SK-N-SH treated with all-trans-retinoic acid at 6 μM for 48 hours (cell line): ENCODE results near the gene TBCD.

Experiments used
- ATAC-seq: fragments of 200-7000 bp; cut with Tn5 transposase; 3 replicates; pipeline ENCODE4 v1.9.1; 2020; ENCODE audit warnings: mild to moderate bottlenecking, moderate library complexity
- BACH2 ChIP-seq: fragments of 250-450 bp; sonication (Bioruptor Pico); IDR thresholded peaks from 2 replicates; pipeline ENCODE4 v1.9.0; 2021; ENCODE audit warnings: mild to moderate bottlenecking, borderline replicate concordance
- CSDC2 ChIP-seq: fragments of 250-450 bp; sonication (Bioruptor Pico); IDR thresholded peaks from 2 replicates; pipeline ENCODE4 v1.5.0; 2020; ENCODE audit warnings: mild to moderate bottlenecking, moderate library complexity
- CSRNP3 ChIP-seq: fragments of 250-450 bp; sonication (Bioruptor Pico); IDR thresholded peaks from 2 replicates; pipeline ENCODE4 v1.5.1; 2021; ENCODE audit warnings: mild to moderate bottlenecking, moderate library complexity
- ESRRG ChIP-seq: fragments of 250-450 bp; sonication (Bioruptor Pico); IDR thresholded peaks from 2 replicates; pipeline ENCODE4 v1.6.1; 2021; ENCODE audit warnings: mild to moderate bottlenecking
- GLIS3 ChIP-seq: fragments of 250-450 bp; sonication (Bioruptor Pico); IDR thresholded peaks from 2 replicates; pipeline ENCODE4 v1.5.0; 2020; ENCODE audit warnings: mild to moderate bottlenecking, moderate library complexity
- ISL1 ChIP-seq: fragments of 250-450 bp; sonication (Bioruptor Pico); IDR thresholded peaks from 2 replicates; pipeline ENCODE4 v2.1.2; 2022; ENCODE audit warnings: mild to moderate bottlenecking, moderate library complexity
- PPARA ChIP-seq: fragments of 250-450 bp; sonication (Bioruptor Pico); IDR thresholded peaks from 2 replicates; pipeline ENCODE4 v1.5.0; 2020; ENCODE audit warnings: mild to moderate bottlenecking, borderline replicate concordance
- RARB ChIP-seq: fragments of 250-450 bp; sonication (Bioruptor Pico); IDR thresholded peaks from 2 replicates; pipeline ENCODE4 v1.8.0; 2021; ENCODE audit warnings: mild to moderate bottlenecking, moderate library complexity
- SNAI2 ChIP-seq: fragments of 250-450 bp; sonication (Bioruptor Pico); IDR thresholded peaks from 2 replicates; pipeline ENCODE4 v1.5.0; 2020; ENCODE audit warnings: mild to moderate bottlenecking, moderate library complexity
- TCF4 ChIP-seq: fragments of 250-450 bp; sonication (Bioruptor Pico); IDR thresholded peaks from 2 replicates; pipeline ENCODE4 v1.8.0; 2021; ENCODE audit warnings: mild to moderate bottlenecking, moderate library complexity, borderline replicate concordance
- TOX ChIP-seq: fragments of 250-450 bp; sonication (Bioruptor Pico); IDR thresholded peaks from 2 replicates; pipeline ENCODE4 v1.8.0; 2021; ENCODE audit warnings: mild to moderate bottlenecking, moderate library complexity, borderline replicate concordance
- TSHZ2 ChIP-seq: fragments of 250-450 bp; sonication (Bioruptor Pico); IDR thresholded peaks from 2 replicates; pipeline ENCODE4 v1.5.0; 2020; ENCODE audit warnings: mild to moderate bottlenecking, moderate library complexity
- ZC3H10 ChIP-seq: fragments of 250-450 bp; sonication (Bioruptor Pico); IDR thresholded peaks from 2 replicates; pipeline ENCODE4 v1.5.1; 2021; ENCODE audit warnings: mild to moderate bottlenecking, moderate library complexity
- ZFP3 ChIP-seq: fragments of 250-450 bp; sonication (Bioruptor Pico); IDR thresholded peaks from 2 replicates; pipeline ENCODE4 v1.5.0; 2020; ENCODE audit warnings: mild to moderate bottlenecking, moderate library complexity
- ZFP30 ChIP-seq: fragments of 450-650 bp; formaldehyde crosslinking; IDR thresholded peaks from 2 replicates; pipeline ENCODE4 v1.5.0; 2022; ENCODE audit warnings: mild to moderate bottlenecking, moderate library complexity
- ZNF8 ChIP-seq: fragments of 450-650 bp; formaldehyde crosslinking; IDR thresholded peaks from 2 replicates; pipeline ENCODE4 v1.5.0; 2020; ENCODE audit warnings: mild to moderate bottlenecking, moderate library complexity
- TF ChIP-seq, protein P1 (sequence below): fragments of 250-450 bp; sonication (Bioruptor Pico); IDR thresholded peaks from 2 replicates; pipeline ENCODE4 v1.8.0; 2021; ENCODE audit warnings: low read depth, mild to moderate bottlenecking, moderate library complexity, borderline replicate concordance
- TF ChIP-seq, protein P2 (sequence below): fragments of 250-450 bp; sonication (Bioruptor Pico); IDR thresholded peaks from 2 replicates; pipeline ENCODE4 v1.8.0; 2020; ENCODE audit warnings: mild to moderate bottlenecking, moderate library complexity, borderline replicate concordance

The TBCD gene

DNA sequence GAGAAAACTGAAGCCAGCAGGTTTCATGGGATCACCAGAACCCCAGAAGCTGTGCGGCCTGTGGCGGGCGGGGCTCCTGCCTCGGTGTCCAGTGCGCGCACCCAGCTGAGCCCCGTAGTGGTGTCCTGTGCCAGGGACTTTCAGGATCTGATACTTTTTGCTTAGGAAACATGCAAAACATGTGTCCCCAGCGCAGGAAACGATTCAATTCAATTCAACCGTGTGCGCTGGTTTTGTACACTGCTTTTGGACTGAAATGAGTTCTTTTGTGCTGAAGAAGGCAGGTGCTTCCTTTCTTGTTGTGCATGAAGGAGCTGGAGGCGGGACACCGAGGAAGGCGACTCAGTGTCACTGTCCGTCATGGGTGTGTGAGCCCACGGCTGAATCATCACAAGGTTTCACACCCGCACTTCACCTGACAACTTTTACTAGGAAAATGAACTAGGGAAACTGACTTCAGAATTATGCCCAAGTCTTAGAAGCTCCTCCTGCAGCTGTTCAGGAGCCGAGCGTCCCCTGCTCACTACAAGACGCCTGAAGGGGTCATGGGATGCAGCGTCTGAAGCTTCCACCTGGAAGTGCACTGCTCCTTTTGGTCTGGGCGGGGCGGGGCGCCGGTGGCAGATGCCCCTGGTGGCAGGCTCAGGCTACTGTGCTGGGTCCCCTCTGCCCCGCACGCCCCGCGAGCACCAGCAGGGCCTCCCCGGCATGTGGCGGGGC, 119.4 kb downstream of the TBCD start:
- ATAC-seq: no peak
- TF ChIP-seq TCF4 (CRISPR knock-in tag) (no peak), PPARA (CRISPR knock-in tag) (no peak)

DNA sequence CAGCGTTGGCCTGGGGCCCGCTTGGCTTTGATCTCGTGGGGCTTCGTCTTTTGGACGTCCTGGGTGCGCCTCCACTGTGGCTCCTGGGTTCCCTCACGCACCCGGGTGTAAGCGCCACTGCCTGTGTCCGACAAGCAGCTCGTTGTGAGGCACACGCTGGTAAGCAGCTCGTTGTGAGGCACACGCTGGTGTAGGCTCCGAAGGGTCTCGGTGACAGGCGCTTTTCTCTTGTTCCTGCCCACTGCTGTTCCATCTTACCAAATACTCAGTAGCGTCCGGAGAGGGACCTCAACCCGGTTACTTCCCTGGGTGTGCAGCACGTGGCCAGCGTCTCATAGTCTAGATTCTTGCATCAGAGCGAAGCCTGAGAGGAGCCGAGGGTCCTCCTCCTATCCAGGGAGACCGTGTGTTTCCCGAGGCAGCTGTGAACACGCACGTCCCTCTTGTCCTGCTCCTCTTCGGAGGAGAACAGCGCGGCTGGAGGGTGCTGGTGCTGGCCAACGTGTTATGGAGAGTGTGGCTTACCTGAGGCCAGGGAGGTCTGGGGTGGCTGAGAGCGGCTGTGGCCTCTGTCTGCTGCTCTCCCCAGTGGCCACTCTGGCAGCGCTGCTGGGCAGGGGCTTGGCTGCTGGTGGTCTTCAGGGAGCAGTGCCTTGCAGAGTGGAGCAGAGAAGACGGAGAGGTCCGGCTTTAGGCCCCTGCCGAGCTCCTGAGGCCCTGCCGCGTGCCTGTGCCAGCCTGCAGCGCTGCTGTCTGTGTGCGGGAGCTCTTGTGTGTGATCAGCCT, 120.1 kb downstream of the TBCD start:
- no peak for TF ChIP-seq GLIS3
- TF ChIP-seq SNAI2 (CRISPR knock-in tag): no peak
- no peak for TF ChIP-seq BACH2
- no peak for TF ChIP-seq TSHZ2
- TF ChIP-seq ISL1 (CRISPR knock-in tag): no peak
- TF ChIP-seq, protein P1, sequence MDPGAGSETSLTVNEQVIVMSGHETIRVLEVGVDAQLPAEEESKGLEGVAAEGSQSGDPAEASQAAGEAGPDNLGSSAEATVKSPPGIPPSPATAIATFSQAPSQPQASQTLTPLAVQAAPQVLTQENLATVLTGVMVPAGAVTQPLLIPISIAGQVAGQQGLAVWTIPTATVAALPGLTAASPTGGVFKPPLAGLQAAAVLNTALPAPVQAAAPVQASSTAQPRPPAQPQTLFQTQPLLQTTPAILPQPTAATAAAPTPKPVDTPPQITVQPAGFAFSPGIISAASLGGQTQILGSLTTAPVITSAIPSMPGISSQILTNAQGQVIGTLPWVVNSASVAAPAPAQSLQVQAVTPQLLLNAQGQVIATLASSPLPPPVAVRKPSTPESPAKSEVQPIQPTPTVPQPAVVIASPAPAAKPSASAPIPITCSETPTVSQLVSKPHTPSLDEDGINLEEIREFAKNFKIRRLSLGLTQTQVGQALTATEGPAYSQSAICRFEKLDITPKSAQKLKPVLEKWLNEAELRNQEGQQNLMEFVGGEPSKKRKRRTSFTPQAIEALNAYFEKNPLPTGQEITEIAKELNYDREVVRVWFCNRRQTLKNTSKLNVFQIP (CRISPR knock-in tag): no peak
- no peak for TF ChIP-seq TOX (CRISPR knock-in tag)
- no peak for TF ChIP-seq ZC3H10 (CRISPR knock-in tag)
- TF ChIP-seq CSDC2 (CRISPR knock-in tag): no peak
- TF ChIP-seq ESRRG (CRISPR knock-in tag): no peak
- TF ChIP-seq, protein P2, sequence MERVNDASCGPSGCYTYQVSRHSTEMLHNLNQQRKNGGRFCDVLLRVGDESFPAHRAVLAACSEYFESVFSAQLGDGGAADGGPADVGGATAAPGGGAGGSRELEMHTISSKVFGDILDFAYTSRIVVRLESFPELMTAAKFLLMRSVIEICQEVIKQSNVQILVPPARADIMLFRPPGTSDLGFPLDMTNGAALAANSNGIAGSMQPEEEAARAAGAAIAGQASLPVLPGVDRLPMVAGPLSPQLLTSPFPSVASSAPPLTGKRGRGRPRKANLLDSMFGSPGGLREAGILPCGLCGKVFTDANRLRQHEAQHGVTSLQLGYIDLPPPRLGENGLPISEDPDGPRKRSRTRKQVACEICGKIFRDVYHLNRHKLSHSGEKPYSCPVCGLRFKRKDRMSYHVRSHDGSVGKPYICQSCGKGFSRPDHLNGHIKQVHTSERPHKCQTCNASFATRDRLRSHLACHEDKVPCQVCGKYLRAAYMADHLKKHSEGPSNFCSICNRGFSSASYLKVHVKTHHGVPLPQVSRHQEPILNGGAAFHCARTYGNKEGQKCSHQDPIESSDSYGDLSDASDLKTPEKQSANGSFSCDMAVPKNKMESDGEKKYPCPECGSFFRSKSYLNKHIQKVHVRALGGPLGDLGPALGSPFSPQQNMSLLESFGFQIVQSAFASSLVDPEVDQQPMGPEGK (CRISPR knock-in tag): no peak
- TF ChIP-seq ZFP30 (CRISPR knock-in tag): no peak
- no peak for ATAC-seq

DNA sequence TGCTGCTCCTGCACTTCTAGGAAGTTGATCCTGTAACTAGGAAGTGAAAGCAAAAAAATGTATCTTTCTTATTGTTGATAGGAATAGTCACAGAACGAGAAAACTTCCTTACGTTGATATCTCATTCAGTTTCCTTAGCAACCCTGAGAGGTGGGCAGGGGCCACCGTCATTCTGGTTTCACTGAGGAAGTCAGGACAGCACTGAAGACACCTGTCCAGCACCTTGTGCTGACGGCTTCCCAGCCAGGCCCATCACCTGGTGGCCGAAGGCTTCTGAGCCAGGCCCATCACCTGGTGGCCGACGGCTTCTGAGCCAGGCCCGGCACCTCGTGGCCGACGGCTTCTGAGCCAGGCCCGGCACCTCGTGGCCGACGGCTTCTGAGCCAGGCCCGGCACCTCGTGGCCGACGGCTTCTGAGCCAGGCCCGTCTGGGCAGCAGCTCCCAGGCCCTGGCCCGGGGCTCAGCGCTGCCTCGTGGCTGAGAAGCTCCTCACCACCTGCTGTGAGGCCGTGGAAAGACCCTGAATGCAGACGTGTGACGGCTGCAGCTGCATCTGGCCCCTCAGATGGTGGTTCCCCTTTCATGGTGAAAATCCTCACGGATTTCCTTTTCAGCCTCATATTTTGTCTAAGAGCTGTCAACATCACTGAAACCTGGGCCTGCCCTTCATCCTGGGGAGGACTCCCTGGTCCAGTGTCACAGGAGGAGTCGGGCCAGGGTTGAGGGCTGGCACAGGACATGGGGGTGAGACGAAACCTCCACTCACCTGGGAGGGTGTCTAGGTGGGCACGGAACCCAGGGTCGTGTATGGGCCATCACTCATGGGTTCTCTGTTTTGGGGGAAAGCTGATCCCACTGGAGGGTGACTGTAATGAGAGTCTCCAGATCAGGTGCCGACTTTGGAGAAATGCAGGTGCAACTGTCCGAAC, 121.0 kb downstream of the TBCD start:
- no peak for ATAC-seq
- no peak for TF ChIP-seq ESRRG (CRISPR knock-in tag)
- TF ChIP-seq ZFP3: no peak
- TF ChIP-seq, protein P1 (CRISPR knock-in tag): no peak
- no peak for TF ChIP-seq TSHZ2
- no peak for TF ChIP-seq RARB (CRISPR knock-in tag)
- no peak for TF ChIP-seq PPARA (CRISPR knock-in tag)
- TF ChIP-seq CSRNP3 (CRISPR knock-in tag): no peak
- TF ChIP-seq SNAI2 (CRISPR knock-in tag): no peak
- TF ChIP-seq ZNF8 (CRISPR knock-in tag): no peak
